Measurements from ENCODE around the gene PEAK3. TPM values are rescaled to one million over a fixed set of nuclear protein-coding genes. Genes with fewer than 3 reads are reported as not detected.
A peak's percentile ranks its signal among the peaks of the same experiment; 100 is the strongest.

The PEAK3 gene
- total RNA-seq, 1 experiment from 2014 or later, result not detected

DNA sequence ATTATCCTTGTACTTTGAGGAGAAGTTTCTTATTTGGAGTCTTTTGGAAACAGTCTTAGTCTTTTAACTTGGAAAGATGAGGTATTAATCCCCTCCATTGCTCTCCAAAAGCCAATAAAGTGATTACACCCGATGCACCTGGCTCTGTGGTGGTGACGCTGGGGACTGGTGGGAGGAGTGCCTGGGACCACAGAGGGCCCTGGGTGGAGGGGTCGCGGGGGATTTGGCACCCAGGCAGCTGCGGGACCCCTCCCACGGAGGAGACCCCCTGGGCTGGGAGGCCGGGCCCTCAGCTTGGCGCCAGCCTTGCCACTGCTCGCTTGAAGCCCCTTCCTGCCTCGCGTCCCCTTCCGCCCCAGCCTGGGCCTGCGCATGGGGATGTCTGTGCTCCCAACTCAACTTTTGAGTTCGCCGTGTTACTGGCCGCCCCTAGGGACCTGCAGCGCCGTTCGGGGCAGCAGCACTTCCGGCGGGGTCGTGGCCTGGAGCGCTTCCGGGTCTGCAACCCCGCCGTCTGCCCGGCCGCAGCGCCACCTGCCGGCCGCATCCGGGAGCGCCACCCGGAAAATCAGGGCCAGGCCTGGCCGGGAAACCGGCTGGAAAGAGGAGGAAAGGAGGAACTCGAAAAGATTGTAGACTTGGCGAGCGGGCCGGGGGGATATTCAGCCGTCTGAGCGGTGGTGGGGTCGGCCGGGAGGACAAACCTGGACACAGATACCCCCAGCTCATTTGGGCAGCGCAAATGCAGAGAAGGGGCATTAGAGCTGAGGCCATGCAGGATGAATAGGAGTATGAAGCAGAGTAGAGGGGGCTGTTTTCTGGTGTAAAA lies 8.4 kb downstream of the PEAK3 start:
- no peaks in the 10 kb centered on the region for H3K27me3 Mint-ChIP-seq (ENCODE audit: insufficient read depth, unreplicated experiment)
- peak; percentile 73 for DNase-seq (ENCODE audit: unreplicated experiment)
- intact Hi-C loops (cut with micrococcal nuclease), result loop anchor here (1.0 to 10.0 kb wide), 3 partner anchors 37 to 341 kb away; partner anchors contain the start of genes PLEKHJ1 and SF3A2

DNA sequence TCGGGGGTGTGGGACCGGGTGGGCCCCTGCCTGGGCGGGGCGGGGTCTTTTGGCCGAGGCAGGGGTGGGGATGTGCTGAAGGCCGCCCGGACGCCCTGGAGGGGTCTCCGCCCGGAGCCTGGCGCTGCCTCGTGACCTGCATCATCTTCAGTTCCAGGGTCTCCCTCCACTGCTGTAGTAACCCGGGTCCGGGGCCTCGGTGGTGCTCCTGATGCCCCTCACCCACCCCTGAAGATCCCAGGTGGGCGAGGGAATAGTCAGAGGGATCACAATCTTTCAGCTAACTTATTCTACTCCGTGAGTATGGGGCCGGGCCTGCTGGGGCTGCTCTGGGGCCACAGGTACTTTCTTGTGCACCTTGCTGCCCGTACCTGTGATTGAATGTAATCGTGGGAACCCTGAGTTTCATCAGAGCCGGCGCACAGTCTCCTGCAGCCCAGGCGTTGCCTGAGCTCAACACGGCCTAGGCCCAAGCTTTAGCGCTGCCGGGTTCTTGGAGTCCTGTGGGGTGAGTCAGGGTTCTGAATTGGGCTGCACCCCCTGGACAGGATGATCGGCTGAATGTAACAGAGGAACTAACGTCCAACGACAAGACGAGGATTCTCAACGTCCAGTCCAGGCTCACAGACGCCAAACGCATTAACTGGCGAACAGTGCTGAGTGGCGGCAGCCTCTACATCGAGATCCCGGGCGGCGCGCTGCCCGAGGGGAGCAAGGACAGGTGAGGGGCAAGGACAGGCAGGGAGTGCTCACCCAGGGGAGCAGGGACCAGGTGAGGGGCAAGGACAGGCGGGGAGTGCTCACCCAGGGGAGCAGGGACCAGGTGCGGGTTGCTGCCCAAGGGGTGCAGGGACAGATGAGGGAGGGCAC lies 10.5 kb downstream of the PEAK3 start:
- Mint-ChIP-seq H3K27ac (ENCODE audit: low read depth, unreplicated experiment) (peak overlapping the region; percentile 88), H3K9me3 (ENCODE audit: unreplicated experiment) (no peaks in the 10 kb centered on the region), H3K27me3 (ENCODE audit: insufficient read depth, unreplicated experiment) (no peaks in the 10 kb centered on the region), H3K4me1 (ENCODE audit: insufficient read depth, unreplicated experiment) (peaks cover 23% of the 10 kb centered on the region), H3K36me3 (ENCODE audit: insufficient read depth, unreplicated experiment) (peaks cover 53% of the 10 kb centered on the region), H3K4me3 (ENCODE audit: unreplicated experiment) (peak overlapping the region; percentile 91)
- DNase-seq (ENCODE audit: unreplicated experiment), result peak; percentile 80
- CTCF ChIA-PET, result interaction anchor here (0.7 to 2.5 kb wide), 4 partner anchors 33 to 121 kb away, joined by 3 to 20 read pairs (median 4); no protein-coding TSS in a partner anchor
- POLR2A ChIA-PET, result interaction anchor here (0.7 to 5.3 kb wide), 12 partner anchors 12 to 198 kb away, joined by 3 to 79 read pairs (median 3); partner anchors contain the start of genes AP3D1, DOT1L, LSM7 and PLEKHJ1
- intact Hi-C loops (cut with micrococcal nuclease), result loop anchor here (10.0 kb wide), 1 partner anchor 343 kb away; no protein-coding TSS in a partner anchor
- TF ChIP-seq, protein P1, sequence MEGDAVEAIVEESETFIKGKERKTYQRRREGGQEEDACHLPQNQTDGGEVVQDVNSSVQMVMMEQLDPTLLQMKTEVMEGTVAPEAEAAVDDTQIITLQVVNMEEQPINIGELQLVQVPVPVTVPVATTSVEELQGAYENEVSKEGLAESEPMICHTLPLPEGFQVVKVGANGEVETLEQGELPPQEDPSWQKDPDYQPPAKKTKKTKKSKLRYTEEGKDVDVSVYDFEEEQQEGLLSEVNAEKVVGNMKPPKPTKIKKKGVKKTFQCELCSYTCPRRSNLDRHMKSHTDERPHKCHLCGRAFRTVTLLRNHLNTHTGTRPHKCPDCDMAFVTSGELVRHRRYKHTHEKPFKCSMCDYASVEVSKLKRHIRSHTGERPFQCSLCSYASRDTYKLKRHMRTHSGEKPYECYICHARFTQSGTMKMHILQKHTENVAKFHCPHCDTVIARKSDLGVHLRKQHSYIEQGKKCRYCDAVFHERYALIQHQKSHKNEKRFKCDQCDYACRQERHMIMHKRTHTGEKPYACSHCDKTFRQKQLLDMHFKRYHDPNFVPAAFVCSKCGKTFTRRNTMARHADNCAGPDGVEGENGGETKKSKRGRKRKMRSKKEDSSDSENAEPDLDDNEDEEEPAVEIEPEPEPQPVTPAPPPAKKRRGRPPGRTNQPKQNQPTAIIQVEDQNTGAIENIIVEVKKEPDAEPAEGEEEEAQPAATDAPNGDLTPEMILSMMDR (IDR thresholded peaks at IDR 0.05; ENCODE audit: unreplicated experiment), result no peak
- no TSS peak for BruUV-seq (replicated peaks)

More for the DNA sequence above, 8.4 kb downstream of the PEAK3 start:
- Mint-ChIP-seq H3K4me3 (ENCODE audit: unreplicated experiment) (peak overlapping the region; percentile 91), H3K4me1 (ENCODE audit: insufficient read depth, unreplicated experiment) (peaks cover 19% of the 10 kb centered on the region), H3K27ac (ENCODE audit: low read depth, unreplicated experiment) (no peak overlapping the region), H3K9me3 (ENCODE audit: unreplicated experiment) (no peaks in the 10 kb centered on the region), H3K36me3 (ENCODE audit: insufficient read depth, unreplicated experiment) (peaks cover 68% of the 10 kb centered on the region)
- TF ChIP-seq, protein P1 (IDR thresholded peaks at IDR 0.05; ENCODE audit: unreplicated experiment), result peak; percentile 94
- CTCF ChIA-PET, result interaction anchor here (0.5 to 2.5 kb wide), 11 partner anchors 10 to 118 kb away, joined by 3 to 20 read pairs (median 4); no protein-coding TSS in a partner anchor
- BruUV-seq (replicated peaks), result no TSS peak
- POLR2A ChIA-PET, result interaction anchor here (0.8 to 1.5 kb wide), 2 partner anchors 34 to 36 kb away, joined by 3 read pairs; no protein-coding TSS in a partner anchor

DNA sequence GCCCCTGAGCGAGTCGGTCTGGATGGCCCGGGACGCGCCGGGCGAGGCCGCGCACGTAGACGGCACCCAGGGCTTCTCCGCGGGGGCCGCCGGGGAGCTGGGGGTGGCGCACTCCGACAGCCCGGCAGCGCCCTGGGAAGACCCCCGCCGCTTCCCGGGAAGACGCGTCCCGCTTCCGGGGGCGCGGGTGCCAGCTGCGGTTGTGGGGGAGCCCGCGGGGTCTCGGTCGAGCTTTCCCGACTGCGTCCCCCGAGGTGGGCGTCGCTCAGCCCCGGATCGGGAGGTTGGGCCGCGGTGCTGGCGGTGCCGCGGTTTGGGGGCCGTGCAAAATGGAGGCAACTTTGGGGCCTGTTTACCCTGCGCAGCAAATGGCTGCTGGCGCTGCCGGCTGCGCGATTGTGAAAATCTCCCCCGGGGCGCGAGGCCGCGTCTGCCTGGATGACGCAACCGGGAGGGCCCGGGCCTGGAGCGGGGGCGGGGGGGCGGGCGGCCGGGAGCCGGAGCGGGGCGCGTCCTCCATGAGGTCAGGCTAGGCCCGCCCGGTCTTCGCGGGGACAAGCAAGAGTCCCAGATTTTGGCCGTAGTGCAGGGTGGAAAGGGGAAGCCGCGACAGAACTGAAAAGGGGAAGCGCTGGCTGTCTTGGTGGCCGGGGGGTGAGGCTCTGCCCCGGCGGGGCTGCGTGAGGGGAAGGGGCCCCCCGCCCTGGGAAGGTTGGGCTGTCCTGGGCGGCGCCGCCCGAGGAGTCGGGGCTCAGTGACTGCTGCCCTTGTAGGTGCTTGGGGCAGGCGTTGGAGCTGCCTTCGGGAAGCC lies 11.3 kb downstream of the PEAK3 start:
- TF ChIP-seq, protein P1 (IDR thresholded peaks at IDR 0.05; ENCODE audit: unreplicated experiment), result no peak
- Mint-ChIP-seq H3K36me3 (ENCODE audit: insufficient read depth, unreplicated experiment) (peaks cover 53% of the 10 kb centered on the region), H3K27ac (ENCODE audit: low read depth, unreplicated experiment) (peak overlapping the region; percentile 88), H3K9me3 (ENCODE audit: unreplicated experiment) (no peaks in the 10 kb centered on the region), H3K4me1 (ENCODE audit: insufficient read depth, unreplicated experiment) (peaks cover 26% of the 10 kb centered on the region), H3K27me3 (ENCODE audit: insufficient read depth, unreplicated experiment) (no peaks in the 10 kb centered on the region), H3K4me3 (ENCODE audit: unreplicated experiment) (peak overlapping the region; percentile 91)
- ChIA-PET CTCF (interaction anchor here (2.5 kb wide), 1 partner anchor 32 kb away, joined by 20 read pairs; no protein-coding TSS in a partner anchor), POLR2A (interaction anchor here (0.6 to 5.3 kb wide), 20 partner anchors 10 to 421 kb away, joined by 3 to 79 read pairs (median 3); partner anchors contain the start of genes ABHD17A, AP3D1, DOT1L and LSM7)
- peak; percentile 84 for DNase-seq (ENCODE audit: unreplicated experiment)
- intact Hi-C loops (cut with micrococcal nuclease), result loop anchor here (10.0 kb wide), 1 partner anchor 344 kb away; no protein-coding TSS in a partner anchor
- BruUV-seq (replicated peaks), result TSS peak; percentile 45
